ENCODE measurements around the gene CES2.
"Not testable (repeated sequence)": the region's sequence is repeated elsewhere in the genome, so short reads cannot be mapped to it uniquely, and the experiment has no call there.

CES2 gene

GRCh38 chr16:66934839-66935313, 440 bp upstream of the CES2 start:
- peak; percentile 27 to 59 (median 38) for DNase-seq

- DNase-seq, result no peak
Observed at GRCh38 chr16:66936462-66936861, 1.1 kb downstream of the CES2 start.

GRCh38 chr16:66936889-66937554, 1.7 kb downstream of the CES2 start:
- DNase-seq, result no peak

DNA sequence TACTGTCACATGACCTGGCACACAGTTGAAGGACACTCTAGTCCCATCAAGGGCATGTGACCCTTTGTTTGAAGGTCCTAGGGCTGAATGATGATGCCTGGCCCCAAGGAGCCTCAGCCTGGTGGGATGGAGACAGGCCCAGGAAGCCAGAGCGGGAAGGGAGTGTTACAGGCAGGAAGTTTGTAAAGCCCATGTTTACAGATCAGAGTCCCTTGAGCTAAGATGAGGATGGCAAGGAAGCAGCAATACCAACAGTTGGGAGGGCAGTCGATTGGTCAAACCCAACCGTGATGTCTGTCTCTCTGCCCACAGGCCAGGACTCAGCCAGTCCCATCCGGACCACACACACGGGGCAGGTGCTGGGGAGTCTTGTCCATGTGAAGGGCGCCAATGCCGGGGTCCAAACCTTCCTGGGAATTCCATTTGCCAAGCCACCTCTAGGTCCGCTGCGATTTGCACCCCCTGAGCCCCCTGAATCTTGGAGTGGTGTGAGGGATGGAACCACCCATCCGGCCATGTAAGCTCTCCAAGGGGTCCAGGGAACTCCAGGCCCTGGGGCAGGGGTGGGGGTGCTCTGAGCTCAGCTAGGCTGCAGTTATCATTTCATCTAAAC, 2.5 kb downstream of the CES2 start:
- DNase-seq, result no peak

DNA sequence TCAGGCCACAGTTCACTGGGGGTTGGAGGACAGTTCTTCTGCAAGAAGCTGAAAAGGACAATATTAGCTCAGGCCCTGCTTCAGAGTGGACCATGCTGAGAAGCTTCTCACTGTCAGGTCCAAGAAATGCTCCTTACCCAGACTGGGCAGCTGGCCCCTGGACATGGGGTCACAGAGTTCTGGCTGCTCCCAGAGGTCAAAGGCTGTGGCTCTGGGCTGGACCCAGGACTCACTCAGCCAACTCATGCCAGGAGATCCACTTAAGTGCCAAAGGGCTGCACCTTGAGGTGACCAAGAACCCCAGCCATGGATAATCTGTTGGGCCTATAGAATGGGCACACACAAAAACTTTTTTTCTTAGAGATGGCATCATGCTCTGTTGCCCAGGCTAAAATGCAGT, 4.0 kb downstream of the CES2 start:
- no peak for DNase-seq

GRCh38 chr16:66940236-66940635, 4.9 kb downstream of the CES2 start:
- no peak for DNase-seq

DNA sequence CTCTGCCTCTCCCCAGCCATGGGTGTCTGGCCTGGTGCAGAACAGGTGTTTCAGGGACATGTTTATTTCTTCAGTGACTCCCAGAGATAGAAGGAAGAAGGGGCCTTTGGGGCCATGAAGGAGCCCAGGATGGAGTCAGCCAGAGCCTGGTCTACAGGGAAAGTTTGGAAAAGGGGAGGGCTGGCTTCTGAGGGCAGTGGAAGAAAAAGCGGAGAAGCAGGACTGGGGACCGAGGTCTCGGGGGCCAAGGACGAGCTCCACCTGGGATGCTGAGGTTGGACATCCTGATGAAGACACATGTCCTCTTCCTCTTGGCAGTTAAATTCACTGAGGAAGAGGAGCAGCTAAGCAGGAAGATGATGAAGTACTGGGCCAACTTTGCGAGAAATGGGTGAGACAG, 7.7 kb downstream of the CES2 start:
- DNase-seq, result no peak

DNA sequence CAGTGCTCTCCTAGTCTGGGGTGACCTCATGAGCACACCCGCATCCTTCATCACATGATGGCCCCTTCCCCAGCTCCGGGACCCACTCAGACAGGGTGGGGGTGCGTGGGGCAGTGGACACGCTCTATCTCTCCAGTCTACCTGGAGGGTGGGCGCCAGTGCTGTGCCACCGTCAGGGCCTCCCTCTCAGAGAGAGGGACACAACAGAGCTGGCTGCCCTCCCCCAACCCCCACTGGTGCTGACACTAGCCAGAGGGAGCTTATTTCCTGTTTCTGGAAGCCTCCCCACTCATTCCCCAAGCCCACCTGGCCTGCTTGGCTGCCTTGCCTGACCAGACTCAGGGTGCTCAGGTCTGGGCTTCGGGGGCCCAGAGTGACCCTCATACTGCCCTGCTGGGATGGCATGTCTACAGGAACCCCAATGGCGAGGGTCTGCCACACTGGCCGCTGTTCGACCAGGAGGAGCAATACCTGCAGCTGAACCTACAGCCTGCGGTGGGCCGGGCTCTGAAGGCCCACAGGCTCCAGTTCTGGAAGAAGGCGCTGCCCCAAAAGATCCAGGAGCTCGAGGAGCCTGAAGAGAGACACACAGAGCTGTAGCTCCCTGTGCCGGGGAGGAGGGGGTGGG, 8.2 kb downstream of the CES2 start:
- no peak for DNase-seq

DNA sequence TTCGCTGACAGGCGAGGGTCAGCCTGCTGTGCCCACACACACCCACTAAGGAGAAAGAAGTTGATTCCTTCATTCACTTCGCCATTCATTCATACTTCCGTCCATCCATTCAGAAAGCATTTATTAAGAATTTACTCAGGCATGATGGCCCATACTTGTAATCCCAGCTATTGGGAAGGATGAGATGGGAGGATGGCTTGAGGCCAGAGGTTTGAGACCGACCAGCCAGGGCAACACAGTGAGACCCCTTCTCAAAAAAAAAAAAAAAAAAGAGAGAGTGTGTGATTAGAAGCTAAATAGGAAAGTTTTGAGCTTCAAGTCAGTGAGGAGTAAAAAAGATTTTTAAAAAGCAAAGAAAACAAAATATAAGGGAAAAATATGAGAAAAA, 8.7 kb downstream of the CES2 start:
- no peak for DNase-seq

DNA sequence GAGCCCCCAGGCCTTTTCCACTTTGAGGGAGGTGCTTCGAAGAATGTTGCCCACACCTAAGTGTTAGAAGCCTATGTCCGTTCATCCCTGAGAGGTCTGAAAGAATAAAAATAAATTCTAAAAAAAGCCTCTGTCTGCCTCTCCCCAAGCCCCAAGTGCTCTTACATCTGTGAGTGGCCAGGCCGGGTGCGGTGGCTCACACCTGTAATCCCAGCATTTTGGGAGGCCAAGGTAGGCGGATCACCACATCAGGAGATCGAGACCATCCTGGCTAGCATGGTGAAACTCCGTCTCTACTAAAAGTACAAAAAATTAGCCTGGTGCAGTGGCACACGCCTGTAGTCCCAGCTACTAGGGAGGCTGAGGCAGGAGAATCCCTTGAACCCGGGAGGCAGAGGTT, 9.7 kb downstream of the CES2 start:
- DNase-seq, result not testable (repeated sequence)

GRCh38 chr16:66945939-66946338, 10.6 kb downstream of the CES2 start:
- DNase-seq, result no peak

GRCh38 chr16:66946541-66946940, 11.2 kb downstream of the CES2 start:
- no peak for DNase-seq

DNA sequence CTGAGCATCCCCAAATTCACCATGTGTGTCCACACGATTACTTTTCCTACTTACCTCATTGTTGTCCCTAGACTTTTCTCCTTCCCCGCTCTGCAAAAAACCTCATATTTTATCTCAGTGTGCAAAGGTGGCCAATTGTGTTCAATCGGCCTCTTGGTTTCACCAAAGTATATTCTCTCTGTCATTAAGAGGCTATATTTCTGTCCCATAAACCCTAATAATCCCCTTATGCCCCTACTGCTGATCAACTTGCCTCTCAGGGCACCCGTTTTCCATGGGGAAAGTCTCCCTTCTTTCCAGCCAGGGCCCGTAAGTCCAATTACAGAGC, 11.6 kb downstream of the CES2 start:
- no peak for DNase-seq

DNA sequence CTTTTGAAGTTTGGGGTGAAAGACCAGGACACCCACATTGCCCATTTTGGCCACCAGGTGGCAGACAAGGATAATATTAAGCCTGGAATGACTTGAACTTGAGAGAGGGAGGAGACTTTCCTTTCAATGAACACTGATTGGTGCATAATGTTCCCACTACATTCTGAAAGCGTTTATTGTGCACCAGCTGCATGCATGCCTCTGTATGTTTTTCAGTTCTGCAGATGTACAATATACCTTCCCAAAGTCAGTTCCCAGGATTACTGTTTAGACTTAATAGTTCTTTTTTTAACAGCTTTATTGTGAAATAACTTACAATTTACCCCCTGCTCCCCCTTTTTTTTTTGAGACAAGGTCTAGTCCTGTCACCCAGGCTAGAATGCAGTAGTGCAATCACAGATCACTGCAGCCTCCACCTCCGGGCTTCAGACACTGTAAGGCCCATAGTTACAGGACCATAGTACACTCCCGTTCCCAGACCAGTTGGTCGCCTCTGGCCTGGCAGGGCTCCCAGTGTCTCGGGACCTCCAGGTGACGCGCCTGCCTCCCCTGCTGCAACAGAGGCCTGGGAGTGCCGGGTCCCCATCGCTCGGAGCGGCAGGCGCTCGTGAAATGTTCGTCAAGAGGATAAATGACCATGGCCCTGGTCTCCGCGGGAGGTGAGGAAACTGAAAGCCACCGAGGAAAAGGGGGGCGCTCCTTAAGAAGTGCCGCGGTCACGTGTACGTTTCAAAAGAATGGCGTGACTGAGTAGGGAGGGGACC, 12.2 kb downstream of the CES2 start:
- peak; percentile 88 to 94 (median 90) for DNase-seq

- peak in 2 of 4 experiments; percentile 42 to 51 for DNase-seq
Observed at GRCh38 chr16:66948134-66948836, 13.0 kb downstream of the CES2 start.

DNA sequence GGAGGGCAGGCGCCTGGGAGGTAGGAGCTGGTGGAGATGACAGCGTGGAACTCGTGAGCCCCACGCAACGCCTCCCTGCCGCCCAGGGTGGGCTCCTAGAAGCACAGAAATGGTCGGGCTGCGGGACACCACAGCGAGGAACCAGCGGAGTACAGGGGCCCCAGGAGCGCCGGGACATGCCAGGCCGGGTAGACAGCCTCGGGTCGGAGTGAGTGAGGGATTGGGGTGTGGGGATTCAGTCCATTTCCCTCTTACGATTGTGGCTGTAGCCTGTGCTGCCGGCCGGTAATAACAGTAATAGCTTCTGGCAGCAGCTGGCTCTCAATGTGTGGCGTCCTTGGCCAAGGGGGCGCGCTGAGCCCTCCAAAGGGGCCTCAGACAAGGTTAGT, 13.5 kb downstream of the CES2 start:
- DNase-seq, result no peak

GRCh38 chr16:66949472-66949871, 14.2 kb downstream of the CES2 start:
- no peak for DNase-seq

DNA sequence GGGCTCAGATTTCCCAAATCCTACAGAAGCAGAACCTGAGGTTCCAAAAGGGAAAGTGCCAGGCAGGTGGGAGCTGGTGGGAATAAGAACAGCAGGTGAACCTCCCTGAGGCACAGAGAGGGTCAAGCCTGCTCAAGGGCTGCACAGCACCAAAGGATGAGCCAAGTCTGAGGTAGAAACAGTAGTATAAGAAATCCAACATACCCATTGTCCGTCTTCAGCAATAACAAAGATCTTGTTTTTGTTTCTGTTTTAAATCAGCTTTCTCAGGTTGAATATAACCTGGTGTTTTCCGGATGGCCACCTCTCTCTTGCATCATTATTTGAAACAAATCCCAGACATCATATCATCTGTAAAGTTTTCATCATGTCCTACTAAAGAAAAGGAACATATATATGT, 15.1 kb downstream of the CES2 start:
- no peak for DNase-seq

DNA sequence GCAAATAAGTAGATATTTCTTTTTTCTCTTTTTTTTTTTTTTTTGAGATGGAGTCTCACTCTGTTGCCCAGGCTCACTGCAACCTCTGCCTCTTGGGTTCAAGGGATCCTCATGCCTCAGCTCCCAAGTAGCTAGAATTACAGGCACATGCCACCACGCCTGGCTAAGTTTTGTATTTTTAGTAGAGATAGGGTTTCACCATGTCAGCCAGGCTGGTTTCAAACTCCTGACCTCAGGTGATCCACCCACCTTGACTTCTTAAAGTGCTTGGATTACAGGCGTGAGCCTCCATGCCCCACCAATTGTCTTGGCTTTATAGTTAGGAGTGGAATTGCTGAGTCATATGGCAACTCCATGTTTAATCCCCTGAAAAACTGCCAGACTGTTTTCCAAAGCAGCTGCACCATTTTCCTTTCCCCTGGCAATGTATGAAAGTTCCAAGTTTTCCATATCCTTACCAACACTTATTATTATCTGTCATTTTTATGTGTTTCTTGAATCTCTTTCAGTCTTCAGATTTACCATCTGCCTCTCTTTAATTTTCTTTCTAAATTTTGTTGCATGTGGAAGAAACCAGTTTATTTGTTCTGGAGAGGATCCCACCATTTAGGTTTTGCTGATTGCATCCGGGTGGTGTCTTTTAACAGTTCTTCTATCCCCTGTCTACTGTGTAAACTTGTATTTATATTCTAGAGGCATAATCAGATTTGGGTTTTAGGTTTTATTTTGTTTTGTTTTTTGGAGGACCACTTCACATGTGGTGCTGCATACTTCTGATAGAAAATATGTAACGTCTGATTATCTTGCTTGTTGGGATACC, 15.9 kb downstream of the CES2 start:
- no peak for DNase-seq

- DNase-seq, result no peak
Observed at GRCh38 chr16:66952430-66953110, 17.3 kb downstream of the CES2 start.

DNA sequence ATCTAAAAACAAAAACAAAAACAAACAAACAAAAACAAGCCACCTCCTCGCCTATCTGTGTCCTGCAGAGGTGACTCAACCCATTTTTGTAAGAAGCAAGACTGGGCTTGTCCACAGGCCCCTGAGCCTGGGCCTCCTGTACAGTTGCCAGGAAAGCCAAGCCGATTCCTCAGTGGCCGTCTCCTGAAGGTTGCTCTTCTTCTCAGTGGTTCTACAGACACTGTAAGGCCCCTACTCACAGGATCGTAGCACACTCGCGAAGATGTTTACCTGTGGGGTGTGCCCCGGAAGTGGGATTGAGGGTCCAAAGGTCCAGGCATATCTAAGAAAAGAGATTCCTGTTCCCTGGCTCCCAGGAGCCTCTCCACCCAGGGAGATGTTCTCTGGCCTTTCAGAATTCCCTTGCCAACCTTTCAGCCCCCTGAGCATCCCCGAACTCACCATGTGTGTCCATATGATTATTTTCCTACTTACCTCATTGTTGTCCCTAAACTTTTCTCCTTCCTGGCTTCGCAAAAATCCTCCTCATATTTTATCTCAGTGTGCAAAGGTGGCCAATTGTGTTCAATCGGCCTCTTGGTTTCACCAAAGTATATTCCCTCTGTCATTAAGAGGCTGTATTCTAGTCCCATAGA, 18.3 kb downstream of the CES2 start:
- DNase-seq, result no peak

All from suppressor macrophage (primary cell).